AG04450 (cell line): Measurements from ENCODE around the gene ATG16L1. TPM values are rescaled to one million over a fixed set of nuclear protein-coding genes. Genes with fewer than 3 reads are reported as not detected.

Experiments used
- CTCF ChIA-PET: fragments of 300-600, 350-600 bp; formaldehyde crosslinking; extraction: SDS; loops from one replicate; lab custom pipeline; 2022; ENCODE audit warnings: antibody characterized with exemption, inconsistent platforms; lab: Charles Lee
- POLR2A ChIA-PET: fragments of 350-600 bp; formaldehyde crosslinking; extraction: SDS; loops from one replicate; lab custom pipeline; 2021; ENCODE audit warnings: antibody characterized with exemption, inconsistent platforms; lab: Yijun Ruan, JAX
- DNase-seq: peaks from one replicate; pipeline ENCODE4 v3.0.0-alpha.2; 2011; ENCODE audit warnings: low read depth, low spot score
- H3K27ac ChIP-seq: one replicate; pipeline ENCODE4 v1.5.1; 2012; ENCODE audit warnings: low read depth, low read length, control low read depth
- H3K27me3 ChIP-seq: one replicate; pipeline ENCODE4 v1.6.0; 2012; ENCODE audit warnings: low read length; ENCODE audit not compliant: control insufficient read depth, insufficient read depth
- H3K4me3 ChIP-seq: 2 replicates; pipeline ENCODE4 v1.5.1; 2011; ENCODE audit warnings: mild to moderate bottlenecking, low read depth, low read length, control low read depth
- H3K9me3 ChIP-seq: 2 replicates; pipeline ENCODE4 v1.5.1; 2012; ENCODE audit warnings: low read length; ENCODE audit not compliant: control insufficient read depth, insufficient read depth
- CTCF ChIP-seq: IDR thresholded peaks from 2 replicates; pipeline ENCODE4 v1.5.1; 2011; ENCODE audit warnings: low read depth, low read length, control low read depth, inconsistent platforms
- polyA plus RNA-seq: library from polyadenylated mRNA; depleted of rRNA; stranded (reverse); fragments of >200 nt; gene quantifications from 2 replicates; pipeline ENCODE4 v1.2.3, GENCODE V29; 2011

Gene ATG16L1
- polyA plus RNA-seq, 1 experiment: 32.8 TPM

- Histone ChIP-seq H3K9me3 (no peaks in the 10 kb centered on the region), H3K27me3 (peaks cover 2% of the 10 kb centered on the region), H3K27ac (no peak overlapping the region), H3K4me3 (no peak overlapping the region)
- POLR2A ChIA-PET: no interaction called here
- CTCF ChIA-PET: no interaction called here
- no peak for TF ChIP-seq CTCF
- DNase-seq: no peak
Measured at GRCh38 chr2:233245406-233245805, 6.1 kb upstream of the ATG16L1 start.

DNA sequence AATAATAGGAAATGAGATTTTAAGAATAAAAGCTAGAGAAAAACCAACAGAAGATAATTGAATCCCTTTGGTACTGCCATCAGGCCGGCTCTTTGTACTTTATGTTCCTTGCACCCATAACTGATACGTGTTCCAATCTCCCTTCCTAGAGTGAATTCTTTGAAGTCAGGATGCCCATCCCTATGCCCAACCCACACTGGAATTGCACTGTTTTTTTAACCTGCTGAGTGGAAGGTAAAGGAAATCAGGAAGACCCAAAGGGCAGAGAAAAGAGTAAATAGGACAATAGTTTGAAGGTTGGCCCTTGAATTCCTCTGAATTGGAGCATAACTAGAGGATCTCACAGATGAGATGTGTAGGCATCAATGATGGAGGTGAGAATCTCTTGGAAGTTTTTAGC, 4.4 kb upstream of the ATG16L1 start:
- CTCF ChIA-PET: no interaction called here
- peaks cover 2% of the 10 kb centered on the region for H3K27me3 ChIP-seq
- DNase-seq: no peak
- TF ChIP-seq CTCF: no peak
- H3K27ac ChIP-seq: no peak overlapping the region
- POLR2A ChIA-PET: no interaction called here
- H3K9me3 ChIP-seq: peaks cover 2% of the 10 kb centered on the region; the same call in 1 of the 2 replicates
- no peak overlapping the region for H3K4me3 ChIP-seq

DNA sequence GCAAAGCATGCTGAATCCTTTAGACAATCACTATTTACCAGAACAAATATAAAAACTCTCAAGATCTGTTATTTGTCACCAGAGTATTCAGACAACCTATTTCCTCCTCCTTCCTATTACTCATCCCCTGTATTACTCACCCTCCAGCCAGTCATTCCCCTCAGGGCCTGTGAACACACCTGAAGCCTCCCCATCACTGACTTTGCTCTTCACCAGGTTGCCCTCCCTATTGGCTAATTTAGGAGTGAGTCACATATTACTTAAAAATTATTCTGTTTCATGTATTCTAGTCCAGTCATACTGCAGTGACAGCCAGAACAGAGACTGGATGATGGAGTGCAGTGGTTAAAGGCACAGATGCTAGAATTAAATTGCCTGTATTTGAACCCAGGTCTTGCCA, 3.7 kb upstream of the ATG16L1 start:
- peaks cover 2% of the 10 kb centered on the region for H3K27me3 ChIP-seq
- no peak for DNase-seq
- ChIA-PET POLR2A (no interaction called here), CTCF (no interaction called here)
- no peak for TF ChIP-seq CTCF
- H3K4me3 ChIP-seq: no peak overlapping the region
- H3K9me3 ChIP-seq: peaks cover 2% of the 10 kb centered on the region; the same call in 1 of the 2 replicates
- H3K27ac ChIP-seq: no peak overlapping the region

GRCh38 chr2:233248999-233249398, 2.5 kb upstream of the ATG16L1 start:
- H3K4me3 ChIP-seq: no peak overlapping the region
- TF ChIP-seq CTCF: no peak
- H3K9me3 ChIP-seq: peaks cover 2% of the 10 kb centered on the region; the same call in 1 of the 2 replicates
- CTCF ChIA-PET: interaction anchor here (1.4 kb wide), 1 partner anchor 396 kb away, joined by 5 read pairs; no protein-coding TSS in a partner anchor
- DNase-seq: no peak
- POLR2A ChIA-PET: no interaction called here
- peaks cover 2% of the 10 kb centered on the region for H3K27me3 ChIP-seq
- H3K27ac ChIP-seq: no peak overlapping the region

GRCh38 chr2:233250568-233250967, 905 bp upstream of the ATG16L1 start:
- DNase-seq: no peak
- Histone ChIP-seq H3K27me3 (no peaks in the 10 kb centered on the region), H3K4me3 (no peak overlapping the region), H3K27ac (no peak overlapping the region), H3K9me3 (peaks cover 2% of the 10 kb centered on the region; the same call in 1 of the 2 replicates)
- ChIA-PET CTCF (interaction anchor here (0.6 to 5.2 kb wide), 34 partner anchors 8 to 645 kb away, joined by 3 to 68 read pairs (median 4); partner anchors contain the start of gene SNORC), POLR2A (no interaction called here)
- TF ChIP-seq CTCF: no peak
